HG02885 (cell line): Measurements from ENCODE around the gene TBRG1.

ENCODE experiments used
- ATAC-seq: cut with Tn5 transposase; IDR thresholded peaks from one replicate; pipeline ENCODE4 v1.9.1; 2021; ENCODE audit warnings: mild to moderate bottlenecking; ENCODE audit not compliant: unreplicated experiment, poor library complexity

TBRG1 gene

GRCh38 chr11:124612045-124612444 is 10.6 kb upstream of the TBRG1 start:
- peak; percentile 73 for ATAC-seq

- no peak for ATAC-seq
These were observed 10.0 kb upstream of the TBRG1 start for GRCh38 chr11:124612567-124613246.

GRCh38 chr11:124618863-124619262 is 3.8 kb upstream of the TBRG1 start:
- no peak for ATAC-seq

GRCh38 chr11:124623861-124624525 is 1.3 kb downstream of the TBRG1 start:
- no peak for ATAC-seq

- ATAC-seq = no peak
These were observed 3.0 kb downstream of the TBRG1 start for GRCh38 chr11:124625504-124626168.

GRCh38 chr11:124627546-124627945 is 4.9 kb downstream of the TBRG1 start:
- no peak for ATAC-seq

- no peak for ATAC-seq
These were observed 7.3 kb downstream of the TBRG1 start for GRCh38 chr11:124629961-124630360.

- no peak for ATAC-seq
These were observed 10.7 kb downstream of the TBRG1 start for GRCh38 chr11:124633355-124633754.

GRCh38 chr11:124635932-124636331 is 13.3 kb downstream of the TBRG1 start:
- no peak for ATAC-seq

GRCh38 chr11:124638500-124638899 is 15.8 kb downstream of the TBRG1 start:
- no peak for ATAC-seq

GRCh38 chr11:124639186-124639585 is 16.5 kb downstream of the TBRG1 start:
- no peak for ATAC-seq

GRCh38 chr11:124640666-124641065 is 18.0 kb downstream of the TBRG1 start:
- no peak for ATAC-seq

- ATAC-seq = no peak
These were observed 20.0 kb downstream of the TBRG1 start for GRCh38 chr11:124642628-124643027.

- no peak for ATAC-seq
These were observed 20.5 kb downstream of the TBRG1 start for GRCh38 chr11:124643042-124643604.

- ATAC-seq = no peak
These were observed 21.2 kb downstream of the TBRG1 start for GRCh38 chr11:124643605-124644425.

- peak; percentile 82 for ATAC-seq
These were observed 22.0 kb downstream of the TBRG1 start for GRCh38 chr11:124644426-124645280.

GRCh38 chr11:124646148-124646547 is 23.5 kb downstream of the TBRG1 start:
- ATAC-seq = no peak

- no peak for ATAC-seq
These were observed 25.9 kb downstream of the TBRG1 start for GRCh38 chr11:124648610-124649009.
